CD14-positive monocyte (primary cell): ENCODE data around the gene SCN1B. TPM values are rescaled to one million over a fixed set of nuclear protein-coding genes. Genes with fewer than 3 reads are reported as not detected.

ENCODE experiments used
- DNase-seq, 3 donors: peaks; one replicate each; pipeline ENCODE4 v3.0.0-alpha.2; 2011 to 2022
- H2AFZ ChIP-seq: 2 replicates; pipeline ENCODE4 v1.6.0; 2012; ENCODE audit warnings: mild to moderate bottlenecking, low read depth, low read length, inconsistent platforms; ENCODE audit not compliant: insufficient read depth, poor library complexity, severe bottlenecking
- H3K27ac ChIP-seq, 2 donors: 1 replicate in 1 of 2; 2 replicates in 1 of 2; pipeline ENCODE4 v1.5.1; 2012 to 2013; ENCODE audit warnings: low read length in 2 of 2, control low read depth in 1 of 2, inconsistent platforms in 1 of 2, low read depth in 1 of 2, mild to moderate bottlenecking in 1 of 2
- H3K27me3 ChIP-seq, 2 donors: one replicate each; pipeline versions ENCODE4 v1.6.0 to v1.6.1; 2011 to 2013; ENCODE audit warnings: low read length in 2 of 2; ENCODE audit not compliant: control insufficient read depth in 2 of 2, insufficient read depth in 2 of 2
- H3K36me3 ChIP-seq, 2 donors: replicated peaks in 1 of 2; 1 replicate in 1 of 2; 2 replicates in 1 of 2; pipeline versions ENCODE4 v1.5.1 to v1.6.1; 2012 to 2013; ENCODE audit warnings: low read length in 2 of 2, control low read depth in 1 of 2, inconsistent platforms in 1 of 2, mild to moderate bottlenecking in 1 of 2; ENCODE audit not compliant: insufficient read depth in 2 of 2, control insufficient read depth in 1 of 2
- H3K4me1 ChIP-seq, 2 donors: 1 replicate in 1 of 2; 2 replicates in 1 of 2; pipeline versions ENCODE4 v1.5.1 to v1.6.1; 2012 to 2013; ENCODE audit warnings: low read length in 2 of 2, control low read depth in 1 of 2, inconsistent platforms in 1 of 2, mild to moderate bottlenecking in 1 of 2, moderate library complexity in 1 of 2; ENCODE audit not compliant: insufficient read depth in 2 of 2, control insufficient read depth in 1 of 2
- H3K4me2 ChIP-seq: replicated peaks from 2 replicates; pipeline ENCODE3; 2012; ENCODE audit warnings: low read length, moderate library complexity, mild to moderate bottlenecking; ENCODE audit not compliant: poor library complexity, severe bottlenecking; ENCODE audit errors: extremely low read depth
- H3K4me3 ChIP-seq, 3 experiments: fragments of 200-600 bp in 1 of 3; sonication (generic) in 1 of 3; replicated peaks in 1 of 3; 1 replicate in 2 of 3; 2 replicates in 1 of 3; pipeline ENCODE4 v1.5.1; 2011 to 2013; ENCODE audit warnings: low read length in 3 of 3, mild to moderate bottlenecking in 3 of 3, control low read depth in 2 of 3, low read depth in 2 of 3, inconsistent platforms in 1 of 3, moderate library complexity in 1 of 3
- H3K79me2 ChIP-seq: 2 replicates; pipeline ENCODE4 v1.6.0; 2012; ENCODE audit warnings: mild to moderate bottlenecking, control low read depth, inconsistent platforms, low read length, moderate library complexity; ENCODE audit not compliant: insufficient read depth
- H3K9ac ChIP-seq: 2 replicates; pipeline ENCODE4 v1.6.0; 2017; ENCODE audit warnings: low read length, mild to moderate bottlenecking; ENCODE audit not compliant: insufficient read depth, poor library complexity, severe bottlenecking
- H3K9me3 ChIP-seq, 2 donors: replicated peaks in 1 of 2; 1 replicate in 1 of 2; 2 replicates in 1 of 2; pipeline versions ENCODE4 v1.5.1 to v1.6.1; 2012 to 2013; ENCODE audit warnings: low read length in 2 of 2, control low read depth in 1 of 2; ENCODE audit not compliant: control insufficient read depth in 1 of 2, insufficient read depth in 1 of 2
- H4K20me1 ChIP-seq: 2 replicates; pipeline ENCODE4 v1.6.0; 2012; ENCODE audit warnings: mild to moderate bottlenecking, low read length, control low read depth, moderate library complexity; ENCODE audit not compliant: insufficient read depth
- H3K27ac Mint-ChIP-seq, 7 donors: one replicate each; pipeline ENCODE4 v1.8.0; 2020; ENCODE audit warnings: mild to moderate bottlenecking in 7 of 7, mixed read lengths in 7 of 7, moderate library complexity in 6 of 7, inconsistent platforms in 2 of 7
- H3K27me3 Mint-ChIP-seq, 3 donors: one replicate each; pipeline ENCODE4 v1.8.0; 2021 to 2022; ENCODE audit warnings: low read depth in 3 of 3, mild to moderate bottlenecking in 3 of 3, mixed read lengths in 3 of 3, moderate library complexity in 3 of 3, inconsistent platforms in 1 of 3
- H3K36me3 Mint-ChIP-seq, 2 donors: one replicate each; pipeline ENCODE4 v1.8.0; 2020; ENCODE audit warnings: mixed read lengths in 2 of 2, inconsistent platforms in 1 of 2, mild to moderate bottlenecking in 1 of 2
- H3K4me1 Mint-ChIP-seq: one replicate; pipeline ENCODE4 v1.8.0; 2020; ENCODE audit warnings: mild to moderate bottlenecking, mixed read lengths
- H3K4me3 Mint-ChIP-seq, 2 donors: one replicate each; pipeline ENCODE4 v1.8.0; 2020; ENCODE audit warnings: mild to moderate bottlenecking in 2 of 2, mixed read lengths in 2 of 2, moderate library complexity in 1 of 2
- H3K9me3 Mint-ChIP-seq, 7 donors: one replicate each; pipeline ENCODE4 v1.8.0; 2020 to 2022; ENCODE audit warnings: mixed read lengths in 7 of 7, mild to moderate bottlenecking in 6 of 7, moderate library complexity in 6 of 7, inconsistent platforms in 2 of 7
- WGBS: methylation state at CpG from one replicate; pipeline ENCODE4 v1.1.5; 2013; ENCODE audit warnings: missing lambda C conversion rate; ENCODE audit not compliant: insufficient coverage; 5-methylcytosine and 5-hydroxymethylcytosine counted together
- intact Hi-C, 2 donors: fragments of 100-400 bp; cut with micrococcal nuclease; formaldehyde crosslinking; loops; one replicate each; pipeline versions ENCODE4 v1.15.0 to v1.15.1; 2023
- polyA plus RNA-seq, 3 donors: library from polyadenylated mRNA; depleted of rRNA in 1 of 3; unstranded in 2 of 3; stranded (reverse) in 1 of 3; fragments of 300-500 nt in 2 of 3; fragments of >200 nt in 1 of 3; fragmentation: Illumina TruSeq in 2 of 3; gene quantifications; 1 replicate in 2 of 3; 2 replicates in 1 of 3; pipeline ENCODE4 v1.2.3, GENCODE V29; 2012 to 2021
- TF ChIP-seq, protein P1 (sequence below): fragments of 200-600 bp; IDR thresholded peaks from one replicate; pipeline ENCODE4 v1.8.0; 2022; ENCODE audit warnings: antibody characterized with exemption, mild to moderate bottlenecking

SCN1B gene
- polyA plus RNA-seq, 3 donors: 0.08 to 0.68 TPM; not detected in 1

DNA sequence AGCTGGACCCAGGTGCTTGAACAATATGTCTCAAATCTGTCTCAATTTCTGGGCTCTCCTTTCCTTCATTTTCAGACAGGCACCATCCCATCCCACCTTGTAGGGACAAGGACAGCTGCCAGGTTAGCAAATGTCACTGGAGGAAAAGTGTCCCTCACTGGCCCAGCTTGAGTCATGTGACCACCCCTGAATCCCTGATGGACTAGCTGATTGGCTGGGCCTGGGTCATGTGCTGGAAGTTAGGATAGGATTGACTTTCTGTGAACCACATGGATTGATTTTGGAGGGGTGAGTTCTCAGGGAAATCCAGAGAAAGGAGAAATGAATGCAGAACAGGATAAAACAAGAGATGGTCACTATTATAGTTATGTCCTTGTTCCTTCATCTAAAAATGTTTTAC is 57.1 kb downstream of the SCN1B start:
- Mint-ChIP-seq H3K4me3 (no peak overlapping the region), H3K27me3 (peaks cover 9 to 11% (median 10%) of the 10 kb centered on the region in 3 donors), H3K4me1 (peaks cover 8% of the 10 kb centered on the region), H3K36me3 (no peaks in the 10 kb centered on the region), H3K27ac (no peak overlapping the region), H3K9me3 (no peaks in the 10 kb centered on the region)
- intact Hi-C loops: no loop called here
- H3K27ac ChIP-seq: no peak overlapping the region
- no peak for DNase-seq
- H4K20me1 ChIP-seq: no peaks in the 10 kb centered on the region
- TF ChIP-seq, protein P1, sequence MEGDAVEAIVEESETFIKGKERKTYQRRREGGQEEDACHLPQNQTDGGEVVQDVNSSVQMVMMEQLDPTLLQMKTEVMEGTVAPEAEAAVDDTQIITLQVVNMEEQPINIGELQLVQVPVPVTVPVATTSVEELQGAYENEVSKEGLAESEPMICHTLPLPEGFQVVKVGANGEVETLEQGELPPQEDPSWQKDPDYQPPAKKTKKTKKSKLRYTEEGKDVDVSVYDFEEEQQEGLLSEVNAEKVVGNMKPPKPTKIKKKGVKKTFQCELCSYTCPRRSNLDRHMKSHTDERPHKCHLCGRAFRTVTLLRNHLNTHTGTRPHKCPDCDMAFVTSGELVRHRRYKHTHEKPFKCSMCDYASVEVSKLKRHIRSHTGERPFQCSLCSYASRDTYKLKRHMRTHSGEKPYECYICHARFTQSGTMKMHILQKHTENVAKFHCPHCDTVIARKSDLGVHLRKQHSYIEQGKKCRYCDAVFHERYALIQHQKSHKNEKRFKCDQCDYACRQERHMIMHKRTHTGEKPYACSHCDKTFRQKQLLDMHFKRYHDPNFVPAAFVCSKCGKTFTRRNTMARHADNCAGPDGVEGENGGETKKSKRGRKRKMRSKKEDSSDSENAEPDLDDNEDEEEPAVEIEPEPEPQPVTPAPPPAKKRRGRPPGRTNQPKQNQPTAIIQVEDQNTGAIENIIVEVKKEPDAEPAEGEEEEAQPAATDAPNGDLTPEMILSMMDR: no peak
- H3K9me3 ChIP-seq: no peaks in the 10 kb centered on the region
- no peak overlapping the region for H3K9ac ChIP-seq
- H3K4me1 ChIP-seq: no peaks in the 10 kb centered on the region
- H3K36me3 ChIP-seq: no peaks in the 10 kb centered on the region
- H2AFZ ChIP-seq: no peak overlapping the region
- H3K27me3 ChIP-seq: peaks cover 0 to 6% of the 10 kb centered on the region in 2 donors
- H3K79me2 ChIP-seq: no peaks in the 10 kb centered on the region
- H3K4me2 ChIP-seq: no peak overlapping the region
- no peak overlapping the region for H3K4me3 ChIP-seq

DNA sequence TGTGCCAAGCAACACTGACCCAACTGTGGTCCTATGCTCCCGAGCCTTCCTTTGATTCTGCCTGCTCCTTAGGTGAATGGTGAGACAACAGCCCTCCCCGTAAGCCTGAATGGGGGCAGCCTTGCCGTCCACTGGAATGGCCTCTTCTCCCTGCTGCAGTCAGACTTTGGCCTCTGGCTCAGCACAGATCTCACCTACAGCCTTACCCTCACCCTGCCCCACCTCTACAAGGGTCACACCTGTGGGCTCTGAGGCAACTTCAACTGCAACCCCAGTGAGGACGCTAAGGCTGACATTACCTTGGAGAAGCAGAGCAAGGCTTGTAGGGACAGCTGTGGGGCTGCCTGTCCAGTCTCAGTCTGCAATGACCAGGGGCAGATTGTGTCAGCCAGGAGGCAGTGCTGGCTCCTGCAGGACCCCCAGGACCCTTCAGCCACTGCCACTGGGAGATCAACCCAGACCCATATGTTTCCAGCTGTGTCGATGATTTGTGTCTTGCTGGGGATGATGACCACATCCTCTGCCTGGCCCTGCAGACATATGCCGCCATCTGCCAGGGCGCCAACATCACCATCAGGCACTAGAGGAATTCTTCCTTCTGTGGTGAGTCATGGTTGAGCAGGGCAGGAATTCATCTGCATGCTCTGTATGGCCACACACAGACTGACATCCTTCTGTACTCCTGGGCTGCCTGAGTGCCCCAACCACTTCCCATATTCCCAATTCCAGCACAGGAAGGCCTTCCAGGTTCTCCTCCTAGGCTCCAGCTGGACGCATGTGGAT is 58.1 kb downstream of the SCN1B start:
- no peak overlapping the region for H3K27ac Mint-ChIP-seq
- no peaks in the 10 kb centered on the region for H3K9me3 Mint-ChIP-seq
- Histone ChIP-seq H3K79me2 (no peaks in the 10 kb centered on the region), H3K9me3 (no peaks in the 10 kb centered on the region), H2AFZ (no peak overlapping the region), H3K4me3 (no peak overlapping the region), H3K4me2 (no peak overlapping the region), H3K9ac (no peak overlapping the region), H4K20me1 (no peaks in the 10 kb centered on the region), H3K27me3 (peaks cover 0 to 6% of the 10 kb centered on the region in 2 donors), H3K36me3 (no peaks in the 10 kb centered on the region), H3K27ac (no peak overlapping the region), H3K4me1 (no peaks in the 10 kb centered on the region)
- no peaks in the 10 kb centered on the region for H3K36me3 Mint-ChIP-seq
- TF ChIP-seq, protein P1: no peak
- intact Hi-C loops: no loop called here
- peaks cover 10 to 12% (median 10%) of the 10 kb centered on the region in 3 donors for H3K27me3 Mint-ChIP-seq
- no peak for DNase-seq
- H3K4me1 Mint-ChIP-seq: peaks cover 8% of the 10 kb centered on the region
- WGBS: 71% methylated on average over 6 of the region's 8 CpGs
- H3K4me3 Mint-ChIP-seq: no peak overlapping the region
